Naive B cell (primary cell): ENCODE measurements around the gene HEXIM2. TPM values are rescaled to one million over a fixed set of nuclear protein-coding genes. Genes with fewer than 3 reads are reported as not detected.

Experiments used
- ATAC-seq, 2 donors: fragments of 150-1000 bp; cut with Tn5 transposase; 2 replicates each; pipeline ENCODE4 v1.10.0; 2021; ENCODE audit warnings: low read depth in 2 of 2, mild to moderate bottlenecking in 2 of 2, moderate library complexity in 2 of 2
- DNase-seq: peaks from one replicate; pipeline ENCODE4 v3.0.0; 2022
- H3K27ac Mint-ChIP-seq, 6 donors: one replicate each; pipeline ENCODE4 v1.8.0; 2020 to 2022; ENCODE audit warnings: mild to moderate bottlenecking in 6 of 6, mixed read lengths in 6 of 6, moderate library complexity in 5 of 6, inconsistent platforms in 2 of 6
- H3K27me3 Mint-ChIP-seq, 3 donors: one replicate each; pipeline ENCODE4 v1.8.0; 2021 to 2022; ENCODE audit warnings: mixed read lengths in 3 of 3, mild to moderate bottlenecking in 1 of 3
- H3K36me3 Mint-ChIP-seq, 2 donors: one replicate each; pipeline ENCODE4 v1.8.0; 2020 to 2022; ENCODE audit warnings: mixed read lengths in 2 of 2, inconsistent platforms in 1 of 2, mild to moderate bottlenecking in 1 of 2
- H3K4me1 Mint-ChIP-seq, 3 donors: one replicate each; pipeline ENCODE4 v1.8.0; 2020 to 2022; ENCODE audit warnings: mixed read lengths in 3 of 3, inconsistent platforms in 1 of 3, mild to moderate bottlenecking in 1 of 3, moderate library complexity in 1 of 3
- H3K4me3 Mint-ChIP-seq, 8 donors: one replicate each; pipeline ENCODE4 v1.8.0; 2020 to 2022; ENCODE audit warnings: mild to moderate bottlenecking in 8 of 8, mixed read lengths in 8 of 8, moderate library complexity in 8 of 8, inconsistent platforms in 2 of 8
- H3K9me3 Mint-ChIP-seq, 7 donors: one replicate each; pipeline ENCODE4 v1.8.0; 2020 to 2022; ENCODE audit warnings: mixed read lengths in 7 of 7, mild to moderate bottlenecking in 5 of 7, inconsistent platforms in 2 of 7, moderate library complexity in 1 of 7
- polyA plus RNA-seq, 6 donors: library from polyadenylated mRNA; unstranded; fragments of 300-500 nt; fragmentation: Illumina TruSeq; gene quantifications; one replicate each; pipeline ENCODE4 v1.2.3, GENCODE V29; 2021; ENCODE audit warnings: low read depth in 6 of 6

Gene HEXIM2
- polyA plus RNA-seq, 6 donors from 2014 or later = 2.1 to 6.7 (median 4.3) TPM

DNA sequence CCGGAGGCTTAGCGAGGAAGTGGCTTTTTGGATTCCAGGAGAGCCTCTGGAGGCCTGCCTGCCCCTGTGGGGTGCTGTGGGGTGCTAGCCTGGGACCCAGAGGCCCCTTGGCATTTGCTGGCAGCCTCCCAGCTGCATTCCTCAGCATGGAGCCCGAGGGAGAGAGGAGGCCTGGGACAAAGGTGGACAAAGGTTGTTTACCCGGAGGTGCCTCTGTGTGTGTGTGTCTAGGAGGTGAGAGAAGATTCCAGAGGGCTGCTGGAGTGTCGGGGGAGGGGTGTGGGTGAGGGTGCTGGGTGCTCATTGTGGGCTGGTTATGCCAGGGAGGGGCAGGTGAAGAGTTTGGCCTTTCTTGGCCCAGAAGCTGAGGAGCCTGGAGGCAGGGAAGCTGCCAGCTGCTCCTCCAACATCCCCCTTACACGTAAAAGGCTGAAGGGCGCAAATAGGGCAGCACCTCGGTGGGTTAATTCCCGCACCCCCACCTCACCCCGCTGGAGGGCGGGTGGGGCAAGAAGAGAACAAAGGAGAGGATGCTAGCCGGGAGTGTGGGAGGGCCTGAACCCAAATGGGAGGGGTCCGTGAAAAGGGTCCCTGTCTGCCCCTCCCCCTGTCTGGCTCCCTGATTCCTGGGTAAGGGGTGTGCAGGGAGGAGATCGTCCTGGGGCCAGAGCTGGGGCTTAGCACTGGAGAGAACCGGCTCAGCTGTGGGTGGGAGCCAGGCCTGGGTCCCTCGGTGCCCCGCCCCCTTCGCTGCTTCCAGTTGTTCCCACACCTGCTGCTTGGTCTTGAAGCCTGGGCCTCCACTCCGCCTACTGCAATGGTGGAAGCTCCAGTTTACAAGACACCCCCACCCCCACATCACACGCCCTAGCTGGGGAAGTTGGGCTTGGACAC lies 9.9 kb downstream of the HEXIM2 start:
- H3K36me3 Mint-ChIP-seq = no peaks in the 10 kb centered on the region
- H3K27me3 Mint-ChIP-seq = no peaks in the 10 kb centered on the region
- peak overlapping the region in 7 of 8 donors; percentile 29 to 86 (median 69) for H3K4me3 Mint-ChIP-seq
- no peaks in the 10 kb centered on the region for H3K9me3 Mint-ChIP-seq
- DNase-seq (no peak), ATAC-seq (no peak)
- H3K27ac Mint-ChIP-seq = peak overlapping the region in 5 of 6 donors; percentile 26 to 87 (median 78)
- peaks cover 7 to 24% (median 12%) of the 10 kb centered on the region in 3 donors for H3K4me1 Mint-ChIP-seq

DNA sequence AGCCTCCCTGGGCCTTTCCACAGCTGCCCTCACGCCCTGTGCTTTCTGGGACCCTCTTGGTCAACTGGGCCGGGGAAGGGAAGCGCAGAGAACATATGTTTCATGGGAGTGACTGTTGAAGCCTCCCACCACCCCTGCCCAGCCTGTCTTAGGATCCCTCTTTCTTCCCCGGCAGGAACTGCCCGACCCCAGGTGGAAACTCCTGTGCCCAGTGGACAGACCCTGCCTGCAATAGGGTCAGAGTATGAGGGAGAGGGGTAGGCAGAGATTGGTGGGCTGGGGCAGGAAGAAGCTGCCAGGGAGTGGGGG lies 10.5 kb downstream of the HEXIM2 start:
- Mint-ChIP-seq H3K27ac (peak overlapping the region in 3 of 6 donors; percentile 26 to 87 (median 78)), H3K4me3 (peak overlapping the region in 7 of 8 donors; percentile 32 to 86 (median 70))

DNA sequence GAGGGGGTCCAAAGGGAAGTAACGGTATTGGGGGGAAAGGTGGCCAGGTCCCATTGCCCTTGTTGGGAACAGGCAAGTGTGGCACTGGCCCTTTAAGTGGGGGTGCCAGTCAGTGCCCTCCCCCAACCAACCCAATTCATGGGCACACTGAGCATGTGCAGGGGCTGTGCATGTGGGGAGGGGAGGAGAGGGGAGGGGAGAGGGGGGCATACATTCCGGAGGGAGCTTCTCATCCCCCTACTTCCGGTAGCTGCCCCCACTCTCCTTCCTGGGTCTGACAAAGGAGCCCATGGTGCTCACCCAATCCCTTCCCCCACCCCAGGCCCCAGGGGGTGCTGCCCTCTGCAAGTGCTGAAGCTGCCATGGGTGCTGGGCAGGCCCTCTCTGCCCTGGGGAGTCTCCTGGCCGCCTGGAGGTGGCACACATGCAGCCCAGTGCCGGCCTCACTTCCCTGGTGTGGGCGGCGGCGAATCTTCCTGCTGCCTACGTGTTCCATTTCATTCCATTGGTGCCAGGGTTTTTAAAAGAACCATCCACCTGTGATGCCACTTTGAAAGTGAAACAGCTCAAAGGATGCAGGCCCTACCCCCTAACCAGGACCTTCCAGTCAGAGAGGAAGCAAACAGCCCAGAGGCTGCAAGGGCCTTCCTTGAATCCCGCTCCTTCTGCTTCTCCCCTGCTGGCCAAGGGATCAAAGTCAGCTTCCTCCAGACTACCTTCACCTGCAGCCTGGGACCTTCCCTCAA lies 11.0 kb downstream of the HEXIM2 start:
- DNase-seq (peak; percentile 54), ATAC-seq (peak; percentile 81 to 85)
- no peaks in the 10 kb centered on the region for H3K27me3 Mint-ChIP-seq
- H3K4me1 Mint-ChIP-seq = peaks cover 7 to 24% (median 12%) of the 10 kb centered on the region in 3 donors
- H3K36me3 Mint-ChIP-seq = no peaks in the 10 kb centered on the region
- H3K27ac Mint-ChIP-seq = peak overlapping the region; percentile 53 to 94 (median 87)
- no peaks in the 10 kb centered on the region for H3K9me3 Mint-ChIP-seq
- H3K4me3 Mint-ChIP-seq = peak overlapping the region; percentile 81 to 91 (median 88)

More for the DNA sequence above, 10.5 kb downstream of the HEXIM2 start:
- no peaks in the 10 kb centered on the region for H3K36me3 Mint-ChIP-seq
- DNase-seq = no peak
- ATAC-seq = no peak
- no peaks in the 10 kb centered on the region for H3K27me3 Mint-ChIP-seq
- H3K4me1 Mint-ChIP-seq = peaks cover 7 to 24% (median 12%) of the 10 kb centered on the region in 3 donors
- H3K9me3 Mint-ChIP-seq = no peaks in the 10 kb centered on the region

DNA sequence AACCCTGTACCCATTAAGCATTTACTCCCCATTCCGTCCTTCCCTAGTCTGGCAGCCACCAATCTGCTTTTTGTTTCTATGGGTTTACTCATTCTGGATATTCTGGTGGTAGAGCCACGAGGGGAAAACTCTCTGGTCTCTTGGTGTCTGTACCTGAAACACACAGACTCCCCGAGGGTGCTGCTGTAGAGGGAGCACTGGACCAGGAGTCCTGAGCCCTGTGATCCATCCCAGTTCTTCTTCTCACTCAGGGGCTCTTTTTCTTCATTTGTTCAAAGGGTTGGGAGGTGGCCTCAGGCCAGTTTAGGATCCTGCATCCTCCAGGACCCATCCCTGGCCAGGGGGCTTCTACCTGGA lies 14.1 kb downstream of the HEXIM2 start:
- DNase-seq (no peak), ATAC-seq (no peak)
- H3K27me3 Mint-ChIP-seq = no peaks in the 10 kb centered on the region
- H3K4me1 Mint-ChIP-seq = peaks cover 7 to 23% (median 12%) of the 10 kb centered on the region in 3 donors
- H3K9me3 Mint-ChIP-seq = no peaks in the 10 kb centered on the region
- H3K4me3 Mint-ChIP-seq = peak overlapping the region in 3 of 8 donors; percentile 25 to 47 (median 36)
- no peaks in the 10 kb centered on the region for H3K36me3 Mint-ChIP-seq
- H3K27ac Mint-ChIP-seq = peak overlapping the region in 2 of 6 donors; percentile 29 to 52

DNA sequence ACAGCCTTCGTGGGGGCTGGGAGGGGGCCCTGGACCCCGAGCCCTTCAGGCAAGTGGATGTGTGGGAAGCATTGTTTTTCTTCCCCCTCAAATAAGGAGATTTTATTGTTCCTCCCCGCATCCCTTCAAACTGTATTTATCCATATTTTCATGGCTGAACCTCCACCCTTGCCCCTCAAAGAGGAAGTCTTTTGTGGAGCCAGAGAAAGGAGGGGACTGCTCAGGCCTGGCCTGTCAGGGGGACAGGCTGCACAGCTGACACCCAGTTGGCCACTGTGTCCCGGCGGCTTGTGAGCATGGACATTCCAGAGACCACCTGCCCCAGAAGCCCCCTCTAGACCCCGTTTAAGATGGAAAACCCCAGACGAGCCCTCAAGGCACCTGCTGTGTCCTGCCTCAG lies 15.9 kb downstream of the HEXIM2 start:
- ATAC-seq (no peak), DNase-seq (no peak)
- H3K27me3 Mint-ChIP-seq = no peaks in the 10 kb centered on the region
- no peaks in the 10 kb centered on the region for H3K36me3 Mint-ChIP-seq
- no peaks in the 10 kb centered on the region for H3K9me3 Mint-ChIP-seq
- H3K4me3 Mint-ChIP-seq = no peak overlapping the region
- no peak overlapping the region for H3K27ac Mint-ChIP-seq
- H3K4me1 Mint-ChIP-seq = peaks cover 6 to 9% (median 7%) of the 10 kb centered on the region in 3 donors

DNA sequence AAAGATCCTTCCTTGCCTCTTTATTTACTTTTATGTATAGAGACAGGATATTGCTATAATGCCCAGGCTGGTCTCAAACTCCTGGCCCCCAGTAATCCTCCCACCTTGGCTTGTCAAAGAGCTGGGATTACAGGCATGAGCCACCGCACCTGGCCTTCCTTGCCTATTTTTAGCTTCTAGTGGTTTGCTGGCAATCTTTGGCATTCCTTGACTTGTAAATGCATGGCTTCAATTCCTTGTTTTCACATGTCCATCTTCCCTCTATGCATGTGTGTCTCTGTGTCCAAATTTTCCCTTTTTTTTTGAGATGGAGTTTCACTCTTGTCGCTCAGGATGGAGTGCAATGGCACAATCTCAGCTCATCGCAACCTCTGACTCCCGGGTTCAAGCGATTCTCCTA lies 22.5 kb downstream of the HEXIM2 start:
- H3K4me3 Mint-ChIP-seq = no peak overlapping the region
- H3K9me3 Mint-ChIP-seq = no peaks in the 10 kb centered on the region
- no peaks in the 10 kb centered on the region for H3K36me3 Mint-ChIP-seq
- H3K27me3 Mint-ChIP-seq = peaks cover 0 to 5% (median 0%) of the 10 kb centered on the region in 3 donors
- DNase-seq = no peak
- H3K4me1 Mint-ChIP-seq = no peaks in the 10 kb centered on the region
- no peak overlapping the region for H3K27ac Mint-ChIP-seq
- ATAC-seq = no peak

DNA sequence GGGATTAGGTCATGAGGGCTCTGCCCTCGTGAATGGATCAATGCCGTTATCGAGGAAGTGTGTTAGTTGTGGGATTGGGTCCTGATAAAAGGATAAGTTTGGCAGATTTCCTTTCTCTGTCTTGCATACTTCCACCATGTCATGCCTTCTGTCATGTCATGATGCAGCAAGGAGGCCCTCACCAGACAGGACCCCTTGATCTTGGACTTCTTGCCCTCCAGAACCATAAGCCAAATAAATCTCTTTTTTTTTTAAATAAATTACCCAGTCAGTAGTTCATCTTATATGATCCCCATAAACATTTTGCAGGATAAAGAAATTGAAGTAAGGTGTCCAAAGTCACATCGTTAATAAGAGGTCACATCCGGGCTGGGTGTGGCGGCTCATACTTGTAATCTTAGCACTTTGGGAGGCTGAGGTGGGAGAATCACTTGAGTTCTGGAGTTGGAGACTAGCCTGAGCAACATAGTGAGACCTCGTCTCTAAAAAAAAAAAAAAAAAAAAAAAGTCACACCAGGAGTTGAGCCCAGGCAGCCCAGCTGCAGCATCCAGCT lies 25.2 kb downstream of the HEXIM2 start:
- Mint-ChIP-seq H3K36me3 (no peaks in the 10 kb centered on the region), H3K9me3 (no peaks in the 10 kb centered on the region), H3K27ac (no peak overlapping the region), H3K4me1 (no peaks in the 10 kb centered on the region), H3K27me3 (peaks cover 0 to 5% (median 0%) of the 10 kb centered on the region in 3 donors), H3K4me3 (no peak overlapping the region)
- no peak for DNase-seq
- no peak for ATAC-seq

DNA sequence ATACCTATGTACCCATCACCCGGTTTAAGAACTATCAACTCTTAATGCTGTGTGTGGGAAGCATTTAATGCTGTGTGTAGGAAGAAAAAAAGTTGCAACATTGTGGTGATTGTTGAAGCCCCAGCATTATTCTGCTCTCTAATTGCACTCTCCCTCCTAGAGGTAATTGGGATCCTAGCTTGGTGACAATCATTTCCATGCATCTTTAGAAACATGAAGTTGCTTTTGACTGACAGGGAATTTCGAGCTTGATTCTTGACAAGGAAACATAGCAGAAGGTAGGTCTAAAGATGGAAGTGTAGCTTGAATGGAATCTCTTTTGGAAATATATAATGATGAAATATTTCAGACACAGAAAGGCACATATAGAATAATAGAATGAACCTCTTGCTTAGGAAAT lies 27.3 kb downstream of the HEXIM2 start:
- Mint-ChIP-seq H3K9me3 (no peaks in the 10 kb centered on the region), H3K27me3 (peaks cover 0 to 5% (median 0%) of the 10 kb centered on the region in 3 donors), H3K4me1 (no peaks in the 10 kb centered on the region), H3K27ac (no peak overlapping the region), H3K4me3 (no peak overlapping the region), H3K36me3 (no peaks in the 10 kb centered on the region)
- no peak for DNase-seq
- ATAC-seq = no peak

DNA sequence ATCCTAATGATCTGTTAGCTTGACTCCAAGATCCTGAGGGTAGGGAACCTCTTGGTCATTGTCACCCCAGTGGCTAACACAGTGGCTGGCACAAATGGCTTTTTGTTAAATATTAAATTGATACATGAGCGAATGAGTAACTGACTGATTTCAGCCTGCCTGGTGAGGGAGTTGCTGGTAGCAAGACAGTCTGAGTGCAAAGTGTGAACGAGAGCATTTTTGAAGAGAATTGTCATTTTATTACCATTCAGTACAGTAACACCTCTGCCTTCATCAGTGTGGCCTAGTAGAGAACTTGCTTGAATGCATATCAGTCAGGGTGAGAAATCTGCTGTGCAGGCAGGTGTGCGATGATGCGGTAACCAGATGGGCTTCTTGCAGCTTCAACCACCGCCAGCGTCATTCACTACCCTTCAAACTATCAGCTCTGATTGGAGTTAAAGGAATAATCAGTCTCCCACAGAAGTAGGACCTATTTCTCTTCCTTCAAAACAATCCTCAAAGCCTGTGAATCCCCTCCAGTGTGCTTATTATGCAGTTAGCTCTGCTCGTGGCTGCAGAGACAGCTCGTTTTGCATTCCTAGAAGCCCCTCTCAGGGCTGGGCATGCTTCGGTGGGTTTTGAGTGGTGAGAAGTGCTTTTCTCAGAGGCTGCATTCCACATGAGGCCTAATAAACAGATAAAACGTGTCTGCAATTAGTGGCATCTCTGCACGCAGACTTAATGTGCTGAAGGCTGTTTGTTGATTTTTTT lies 29.0 kb downstream of the HEXIM2 start:
- ATAC-seq (peak in 1 of 2 donors; percentile 18), DNase-seq (no peak)
- Mint-ChIP-seq H3K4me3 (no peak overlapping the region), H3K9me3 (peaks cover 0 to 3% (median 0%) of the 10 kb centered on the region in 7 donors), H3K36me3 (no peaks in the 10 kb centered on the region), H3K27ac (peak overlapping the region in 1 of 6 donors; percentile 20), H3K4me1 (no peaks in the 10 kb centered on the region), H3K27me3 (peaks cover 0 to 5% (median 0%) of the 10 kb centered on the region in 3 donors)

DNA sequence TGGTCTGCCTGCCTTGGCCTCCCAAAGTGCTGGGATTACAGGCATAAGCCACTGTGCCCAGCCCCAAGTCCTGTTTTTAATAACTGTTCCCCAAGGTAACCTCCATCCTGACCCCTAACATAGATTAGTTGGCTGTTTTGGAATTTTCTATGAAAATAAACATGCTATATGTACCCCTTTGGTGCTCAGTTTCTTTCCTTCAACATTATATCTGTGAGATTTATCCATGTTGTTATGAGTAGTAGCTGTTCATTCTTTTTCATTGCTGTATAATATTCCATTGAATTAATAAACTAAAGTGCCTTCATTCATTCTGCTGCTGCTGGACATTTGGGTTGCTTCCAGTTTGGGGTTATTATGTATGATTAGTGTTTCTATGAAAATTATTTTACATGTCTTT lies 33.7 kb downstream of the HEXIM2 start:
- Mint-ChIP-seq H3K9me3 (peaks cover 0 to 3% (median 0%) of the 10 kb centered on the region in 7 donors), H3K36me3 (no peaks in the 10 kb centered on the region), H3K27me3 (no peaks in the 10 kb centered on the region), H3K27ac (no peak overlapping the region), H3K4me3 (no peak overlapping the region), H3K4me1 (peaks cover 0 to 7% (median 7%) of the 10 kb centered on the region in 3 donors)
- DNase-seq (no peak), ATAC-seq (no peak)

DNA sequence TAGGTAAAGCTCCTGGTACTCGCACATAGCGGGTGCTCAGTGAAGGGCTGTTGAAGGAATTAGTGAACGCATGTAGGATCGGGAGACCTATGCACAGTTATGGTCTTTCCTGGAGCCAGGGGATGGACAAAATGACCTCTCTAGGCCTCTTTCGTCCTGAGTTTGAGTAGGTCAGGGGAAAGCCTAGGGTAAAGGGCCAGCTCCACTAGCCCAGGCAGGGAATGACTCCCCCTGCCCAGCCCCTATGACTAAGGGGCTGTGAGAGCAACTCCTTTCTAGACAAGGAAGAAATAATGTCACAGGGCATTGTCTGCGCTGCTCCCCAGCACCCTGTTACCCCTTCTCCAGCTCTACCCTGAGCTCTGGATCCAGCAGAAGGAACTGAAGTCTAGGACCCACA lies 35.4 kb downstream of the HEXIM2 start:
- no peak overlapping the region for H3K27ac Mint-ChIP-seq
- H3K27me3 Mint-ChIP-seq = no peaks in the 10 kb centered on the region
- peaks cover 0 to 3% (median 0%) of the 10 kb centered on the region in 7 donors for H3K9me3 Mint-ChIP-seq
- no peaks in the 10 kb centered on the region for H3K36me3 Mint-ChIP-seq
- no peak overlapping the region for H3K4me3 Mint-ChIP-seq
- DNase-seq (no peak), ATAC-seq (no peak)
- peaks cover 0 to 7% (median 7%) of the 10 kb centered on the region in 3 donors for H3K4me1 Mint-ChIP-seq

DNA sequence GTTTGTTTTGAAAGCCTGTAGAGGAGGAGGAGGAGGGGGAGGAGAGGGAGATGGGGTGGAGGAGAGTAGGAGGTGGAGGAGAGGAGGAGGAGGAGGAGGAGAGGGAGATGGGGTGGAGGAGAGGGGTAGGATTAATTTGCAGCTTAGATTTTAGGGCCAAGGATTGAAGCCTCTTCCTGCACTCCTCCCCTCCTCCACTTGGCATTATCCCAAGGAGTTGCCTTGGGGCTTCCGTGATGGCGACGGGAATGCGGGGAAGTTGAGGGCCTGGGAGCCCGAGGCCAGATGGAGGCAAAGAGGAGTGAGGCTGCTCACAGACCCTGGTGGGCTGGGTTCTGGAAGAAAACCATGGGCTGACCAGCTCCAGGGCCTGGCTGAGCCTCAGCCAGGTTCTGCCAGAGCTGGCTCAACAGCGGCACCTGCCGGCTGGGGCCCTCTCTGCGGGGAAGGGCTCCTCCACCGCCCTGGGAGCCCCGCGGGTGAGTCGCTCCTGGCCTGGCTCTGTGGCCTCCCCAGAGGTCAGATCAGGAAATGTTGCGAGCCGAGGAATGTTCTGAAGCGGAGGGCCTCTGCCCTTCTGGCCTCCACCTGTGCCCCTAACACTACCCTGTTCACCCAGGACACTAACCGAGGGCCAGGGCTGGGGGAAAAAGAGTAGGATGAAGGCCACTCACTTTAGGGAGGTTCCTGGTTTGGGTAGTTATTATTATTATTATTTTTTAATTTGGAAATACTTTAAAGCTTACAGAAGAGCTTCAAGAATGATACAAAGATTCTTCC lies 36.1 kb downstream of the HEXIM2 start:
- Mint-ChIP-seq H3K27me3 (no peaks in the 10 kb centered on the region), H3K4me1 (peaks cover 0 to 7% (median 7%) of the 10 kb centered on the region in 3 donors), H3K4me3 (no peak overlapping the region), H3K36me3 (no peaks in the 10 kb centered on the region), H3K27ac (peak overlapping the region in 1 of 6 donors; percentile 51), H3K9me3 (peaks cover 0 to 3% (median 0%) of the 10 kb centered on the region in 7 donors)
- ATAC-seq (peak; percentile 99), DNase-seq (peak; percentile 85)
